Vagina (tissue), 2 donors: ENCODE measurements around the gene WNT7B.

ENCODE experiments used
- POLR2A ChIP-seq, 2 donors: fragments of 450-650 bp; IDR thresholded peaks; one replicate each; pipeline ENCODE4 v1.6.1; 2017; ENCODE audit warnings: antibody characterized with exemption in 2 of 2, mild to moderate bottlenecking in 2 of 2, moderate library complexity in 2 of 2
- POLR2AphosphoS5 ChIP-seq, 2 donors: sonication (generic); formaldehyde crosslinking; IDR thresholded peaks; one replicate each; pipeline ENCODE4 v1.9.0; 2017; ENCODE audit warnings: antibody characterized with exemption in 2 of 2, mild to moderate bottlenecking in 2 of 2, low read depth in 1 of 2; ENCODE audit not compliant: insufficient read depth in 1 of 2
- TF ChIP-seq, protein P1 (sequence below), 3 experiments: fragments of 450-650 bp in 2 of 3; fragments of 200-600 bp in 1 of 3; sonication (generic) in 1 of 3; IDR thresholded peaks; one replicate each; pipeline ENCODE4 v1.5.1; 2017 to 2019; ENCODE audit warnings: antibody characterized with exemption in 3 of 3, mild to moderate bottlenecking in 2 of 3, moderate library complexity in 2 of 3

DNA sequence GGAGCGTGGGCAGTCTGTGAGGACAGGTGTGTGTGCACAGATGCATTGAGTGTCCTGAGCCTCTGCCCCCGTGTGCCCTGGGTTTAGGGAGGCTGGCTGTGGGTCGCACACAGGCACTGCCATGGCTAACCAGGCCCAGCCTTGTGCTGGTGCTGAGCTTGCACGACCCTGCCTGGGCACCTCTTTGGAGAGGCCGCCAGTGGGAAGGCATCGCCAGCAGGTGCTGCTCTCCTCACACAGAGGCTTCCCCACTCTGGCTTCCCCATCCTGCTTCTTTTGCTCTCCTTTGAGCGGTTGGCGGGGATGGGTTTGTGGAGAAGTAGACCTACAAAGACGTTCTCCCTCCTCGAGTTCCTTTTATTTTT lies 4.1 kb downstream of the WNT7B start:
- TF ChIP-seq, protein P1, sequence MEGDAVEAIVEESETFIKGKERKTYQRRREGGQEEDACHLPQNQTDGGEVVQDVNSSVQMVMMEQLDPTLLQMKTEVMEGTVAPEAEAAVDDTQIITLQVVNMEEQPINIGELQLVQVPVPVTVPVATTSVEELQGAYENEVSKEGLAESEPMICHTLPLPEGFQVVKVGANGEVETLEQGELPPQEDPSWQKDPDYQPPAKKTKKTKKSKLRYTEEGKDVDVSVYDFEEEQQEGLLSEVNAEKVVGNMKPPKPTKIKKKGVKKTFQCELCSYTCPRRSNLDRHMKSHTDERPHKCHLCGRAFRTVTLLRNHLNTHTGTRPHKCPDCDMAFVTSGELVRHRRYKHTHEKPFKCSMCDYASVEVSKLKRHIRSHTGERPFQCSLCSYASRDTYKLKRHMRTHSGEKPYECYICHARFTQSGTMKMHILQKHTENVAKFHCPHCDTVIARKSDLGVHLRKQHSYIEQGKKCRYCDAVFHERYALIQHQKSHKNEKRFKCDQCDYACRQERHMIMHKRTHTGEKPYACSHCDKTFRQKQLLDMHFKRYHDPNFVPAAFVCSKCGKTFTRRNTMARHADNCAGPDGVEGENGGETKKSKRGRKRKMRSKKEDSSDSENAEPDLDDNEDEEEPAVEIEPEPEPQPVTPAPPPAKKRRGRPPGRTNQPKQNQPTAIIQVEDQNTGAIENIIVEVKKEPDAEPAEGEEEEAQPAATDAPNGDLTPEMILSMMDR (IDR thresholded peaks at IDR 0.05), result no peak
- TF ChIP-seq POLR2A (IDR thresholded peaks at IDR 0.05), result no peak
- TF ChIP-seq POLR2AphosphoS5 (IDR thresholded peaks at IDR 0.05; ENCODE audit: insufficient read depth in 1 of 2, low read depth in 1 of 2), result no peak
